OCI-LY7 (cell line): ENCODE measurements around the gene ANKRD34A. TPM values are rescaled to one million over a fixed set of nuclear protein-coding genes. Genes with fewer than 3 reads are reported as not detected.

Source experiments
- total RNA-seq, 2 experiments: library from RNA; depleted of rRNA in 1 of 2; stranded (reverse); fragments of >200 nt in 1 of 2; shearing (Covaris generic) in 1 of 2; gene quantifications; 2 replicates each; pipeline ENCODE4 v1.2.3, GENCODE V29; 2014 to 2022

The ANKRD34A gene
- total RNA-seq, 2 experiments from 2014 or later = 1.9 to 4.8 TPM

Other genes with a start within 250 kb of the ANKRD34A start
- gene CD160, start 245.1 kb downstream of the ANKRD34A start, total RNA-seq (2014; rRNA removed; shearing (Covaris generic)) = 0.23 TPM in 1 of 2 replicates, not detected in the other
- gene CD160, start 245.1 kb downstream of the ANKRD34A start, total RNA-seq (2022) = not detected in 2 replicates
- gene RNF115, start 140.5 kb downstream of the ANKRD34A start, total RNA-seq (2014; rRNA removed; shearing (Covaris generic)) = 14.7 and 14.8 TPM in 2 replicates
- gene RNF115, start 140.5 kb downstream of the ANKRD34A start, total RNA-seq (2022) = 23.9 and 24.0 TPM in 2 replicates
- gene POLR3C, start 140.4 kb downstream of the ANKRD34A start, total RNA-seq (2014; rRNA removed; shearing (Covaris generic)) = 48.9 and 57.1 TPM in 2 replicates
- 78.8 and 80.0 TPM in 2 replicates for gene POLR3C, start 140.4 kb downstream of the ANKRD34A start, total RNA-seq (2022)
- gene NUDT17, start 118.9 kb downstream of the ANKRD34A start, total RNA-seq (2014; rRNA removed; shearing (Covaris generic)) = 10.8 and 16.9 TPM in 2 replicates
- 39.3 and 39.4 TPM in 2 replicates for gene NUDT17, start 118.9 kb downstream of the ANKRD34A start, total RNA-seq (2022)
- gene PIAS3, start 105.5 kb downstream of the ANKRD34A start, total RNA-seq (2014; rRNA removed; shearing (Covaris generic)) = 7.8 and 9.4 TPM in 2 replicates
- gene PIAS3, start 105.5 kb downstream of the ANKRD34A start, total RNA-seq (2022) = 28.1 and 32.8 TPM in 2 replicates
- gene ANKRD35, start 78.7 kb downstream of the ANKRD34A start, total RNA-seq (2014; rRNA removed; shearing (Covaris generic)) = not detected in 2 replicates
- gene ANKRD35, start 78.7 kb downstream of the ANKRD34A start, total RNA-seq (2022) = not detected in 2 replicates
- 0.82 and 1.5 TPM in 2 replicates for gene ITGA10, start 54.5 kb downstream of the ANKRD34A start, total RNA-seq (2014; rRNA removed; shearing (Covaris generic))
- 0.87 and 1.5 TPM in 2 replicates for gene ITGA10, start 54.5 kb downstream of the ANKRD34A start, total RNA-seq (2022)
- gene PEX11B, start 45.9 kb downstream of the ANKRD34A start, total RNA-seq (2014; rRNA removed; shearing (Covaris generic)) = 18.2 and 19.5 TPM in 2 replicates
- gene PEX11B, start 45.9 kb downstream of the ANKRD34A start, total RNA-seq (2022) = 29.8 and 32.9 TPM in 2 replicates
- 135 and 239 TPM in 2 replicates for gene RBM8A, start 37.1 kb downstream of the ANKRD34A start, total RNA-seq (2014; rRNA removed; shearing (Covaris generic))
- 177 and 200 TPM in 2 replicates for gene RBM8A, start 37.1 kb downstream of the ANKRD34A start, total RNA-seq (2022)
- gene LIX1L, start 6.6 kb downstream of the ANKRD34A start, total RNA-seq (2014; rRNA removed; shearing (Covaris generic)) = 10.2 and 11.6 TPM in 2 replicates
- 26.3 and 31.8 TPM in 2 replicates for gene LIX1L, start 6.6 kb downstream of the ANKRD34A start, total RNA-seq (2022)
- 19.8 and 29.8 TPM in 2 replicates for gene POLR3GL, start 115 bp upstream of the ANKRD34A start, total RNA-seq (2014; rRNA removed; shearing (Covaris generic))
- gene POLR3GL, start 115 bp upstream of the ANKRD34A start, total RNA-seq (2022) = 27.3 and 30.7 TPM in 2 replicates
- gene TXNIP, start 32.0 kb upstream of the ANKRD34A start, total RNA-seq (2014; rRNA removed; shearing (Covaris generic)) = 99.9 and 144 TPM in 2 replicates
- 50.3 and 76.8 TPM in 2 replicates for gene TXNIP, start 32.0 kb upstream of the ANKRD34A start, total RNA-seq (2022)
- not detected in 2 replicates for gene HJV, start 57.2 kb upstream of the ANKRD34A start, total RNA-seq (2014; rRNA removed; shearing (Covaris generic))
- not detected in 2 replicates for gene HJV, start 57.2 kb upstream of the ANKRD34A start, total RNA-seq (2022)
- 1.0 and 1.2 TPM in 2 replicates for gene NBPF10, start 180.2 kb upstream of the ANKRD34A start, total RNA-seq (2014; rRNA removed; shearing (Covaris generic))
- 2.4 and 2.7 TPM in 2 replicates for gene NBPF10, start 180.2 kb upstream of the ANKRD34A start, total RNA-seq (2022)